OCI-LY7 (cell line): ENCODE data around the gene EFHD1. TPM values are rescaled to one million over a fixed set of nuclear protein-coding genes. Genes with fewer than 3 reads are reported as not detected.

Experiments
- BruUV-seq: library from RNA; stranded (reverse); fragments of 400-500 nt; replicated peaks from 2 replicates; lab custom pipeline; 2021; lab: Mats Ljungman, UMichigan
- CTCF ChIA-PET: fragments of 300-600 bp; sonication (Branson Sonifier 250); formaldehyde crosslinking; loops from one replicate; lab custom pipeline; 2022; ENCODE audit warnings: antibody characterized with exemption; ENCODE audit not compliant: unreplicated experiment; lab: Charles Lee
- POLR2A ChIA-PET: fragments of 300-600 bp; sonication (Branson Sonifier 250); formaldehyde crosslinking; loops from one replicate; lab custom pipeline; 2022; ENCODE audit warnings: antibody characterized with exemption; lab: Charles Lee
- DNase-seq: peaks from one replicate; pipeline ENCODE4 v3.0.0-alpha.2; 2015; ENCODE audit warnings: low spot score
- H2AFZ ChIP-seq: fragments of 200-600 bp; sonication (generic), shearing (Covaris generic); 2 replicates; pipeline ENCODE4 v1.6.1; 2014; ENCODE audit warnings: mild to moderate bottlenecking, antibody characterized with exemption, low read length, moderate library complexity
- H3K27ac ChIP-seq: fragments of 200-600 bp; sonication (generic); 2 replicates; pipeline ENCODE4 v1.5.1; 2014; ENCODE audit warnings: mixed run types, low read depth, mild to moderate bottlenecking, moderate library complexity, low read length, inconsistent platforms; ENCODE audit not compliant: poor library complexity, severe bottlenecking
- H3K36me3 ChIP-seq: fragments of 200-600 bp; sonication (generic); 2 replicates; pipeline ENCODE4 v1.6.1; 2014; ENCODE audit warnings: mild to moderate bottlenecking, antibody characterized with exemption, low read length, moderate library complexity, mixed read lengths; ENCODE audit not compliant: insufficient read depth
- H3K4me1 ChIP-seq: fragments of 200-600 bp; sonication (generic); 2 replicates; pipeline ENCODE4 v1.5.1; 2014; ENCODE audit warnings: mild to moderate bottlenecking, low read length; ENCODE audit not compliant: insufficient read depth, poor library complexity, severe bottlenecking
- H3K4me2 ChIP-seq: fragments of 200-600 bp; sonication (generic); 2 replicates; pipeline ENCODE4 v1.6.1; 2014; ENCODE audit warnings: mild to moderate bottlenecking, low read length
- H3K4me3 ChIP-seq: fragments of 200-600 bp; sonication (generic); 2 replicates; pipeline ENCODE4 v1.5.1; 2014; ENCODE audit warnings: mild to moderate bottlenecking, low read depth, low read length; ENCODE audit not compliant: poor library complexity, severe bottlenecking
- H3K79me2 ChIP-seq: fragments of 200-600 bp; sonication (generic); 2 replicates; pipeline ENCODE4 v1.6.1; 2016; ENCODE audit warnings: low read depth, mild to moderate bottlenecking, low read length, moderate library complexity, mixed read lengths; ENCODE audit not compliant: insufficient read depth
- H3K9me2 ChIP-seq: fragments of 200-600 bp; sonication (generic); 2 replicates; pipeline ENCODE4 v1.6.1; 2016; ENCODE audit warnings: mild to moderate bottlenecking, low read length, mixed read lengths; ENCODE audit not compliant: insufficient read depth
- H3K9me3 ChIP-seq: fragments of 200-600 bp; sonication (generic); 2 replicates; pipeline ENCODE4 v1.6.1; 2014; ENCODE audit warnings: mild to moderate bottlenecking, mixed run types, low read length, mixed read lengths
- H4K20me1 ChIP-seq: fragments of 200-600 bp; sonication (generic); 2 replicates; pipeline ENCODE4 v1.6.1; 2014; ENCODE audit warnings: mild to moderate bottlenecking, antibody characterized with exemption, low read length, moderate library complexity, mixed read lengths; ENCODE audit not compliant: insufficient read depth
- CTCF ChIP-seq: fragments of 200-600 bp; sonication (generic); conservative IDR thresholded peaks from 2 replicates; pipeline ENCODE4 v1.5.1; 2014; ENCODE audit warnings: mild to moderate bottlenecking, antibody characterized with exemption, low read length, moderate library complexity, mixed read lengths
- EZH2phosphoT487 ChIP-seq: fragments of 200-600 bp; sonication (generic); IDR thresholded peaks from 2 replicates; pipeline ENCODE4 v1.6.1; 2018; ENCODE audit warnings: low read depth, borderline replicate concordance, mild to moderate bottlenecking, mixed run types, antibody characterized with exemption, low read length, moderate library complexity, mixed read lengths
- intact Hi-C: fragments of 100-400 bp; cut with micrococcal nuclease; formaldehyde crosslinking; loops from one replicate; pipeline ENCODE4 v1.10.0; 2022; ENCODE audit not compliant: unreplicated experiment
- total RNA-seq, 2 experiments: library from RNA; depleted of rRNA in 1 of 2; stranded (reverse); fragments of >200 nt in 1 of 2; shearing (Covaris generic) in 1 of 2; gene quantifications; 2 replicates each; pipeline ENCODE4 v1.2.3, GENCODE V29; 2014 to 2022

EFHD1 gene
- total RNA-seq, 2 experiments from 2014 or later: not detected

- TF ChIP-seq EZH2phosphoT487 (no peak), CTCF (no peak)
- Histone ChIP-seq H2AFZ (no peak overlapping the region), H3K4me2 (no peak overlapping the region), H3K4me1 (no peaks in the 10 kb centered on the region), H4K20me1 (no peaks in the 10 kb centered on the region), H3K27ac (no peak overlapping the region), H3K9me3 (no peaks in the 10 kb centered on the region), H3K36me3 (no peaks in the 10 kb centered on the region), H3K79me2 (no peaks in the 10 kb centered on the region), H3K9me2 (no peaks in the 10 kb centered on the region), H3K4me3 (no peak overlapping the region)
- POLR2A ChIA-PET: no interaction called here
- CTCF ChIA-PET: no interaction called here
- intact Hi-C loops: no loop called here
- no peak for DNase-seq
- BruUV-seq: no TSS peak
These were observed 29.3 kb downstream of the EFHD1 start for GRCh38 chr2:232662486-232663260.

- intact Hi-C loops: no loop called here
- Histone ChIP-seq H3K9me2 (no peaks in the 10 kb centered on the region), H3K27ac (no peak overlapping the region), H3K36me3 (no peaks in the 10 kb centered on the region), H2AFZ (no peak overlapping the region), H4K20me1 (no peaks in the 10 kb centered on the region), H3K79me2 (no peaks in the 10 kb centered on the region), H3K4me2 (no peak overlapping the region), H3K9me3 (no peaks in the 10 kb centered on the region), H3K4me1 (no peaks in the 10 kb centered on the region), H3K4me3 (no peak overlapping the region)
- no TSS peak for BruUV-seq
- POLR2A ChIA-PET: interaction anchor here (0.6 to 1.0 kb wide), 2 partner anchors 16 to 79 kb away, joined by 3 read pairs; no protein-coding TSS in a partner anchor
- TF ChIP-seq CTCF (no peak), EZH2phosphoT487 (no peak)
- DNase-seq: no peak
- CTCF ChIA-PET: no interaction called here
These were observed 32.8 kb downstream of the EFHD1 start for GRCh38 chr2:232666051-232666805.
